ENCODE data around the gene MACROD2.
"Not testable (repeated sequence)": the region's sequence is repeated elsewhere in the genome, so short reads cannot be mapped to it uniquely, and the experiment has no call there.

The MACROD2 gene

DNA sequence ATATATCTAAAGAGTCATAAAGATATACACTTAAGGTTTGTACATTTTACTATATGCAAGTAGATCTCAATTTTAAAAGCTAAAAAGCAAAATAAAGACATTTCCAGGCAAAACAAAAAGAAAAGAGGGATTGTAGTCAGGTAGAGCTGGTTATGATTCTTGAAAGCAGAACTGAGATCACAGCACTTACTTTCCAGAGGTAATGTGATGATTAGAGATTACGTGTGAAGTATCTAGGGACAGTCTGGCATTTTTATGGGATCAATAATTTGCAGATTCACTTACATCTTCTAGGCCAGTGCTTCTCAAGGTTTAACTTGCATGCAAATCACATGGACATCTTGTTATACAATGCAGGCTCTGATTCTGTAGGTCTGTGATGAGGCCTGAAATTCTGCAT is 1982.4 kb downstream of the MACROD2 start:
- FAIRE-seq, result no peak

DNA sequence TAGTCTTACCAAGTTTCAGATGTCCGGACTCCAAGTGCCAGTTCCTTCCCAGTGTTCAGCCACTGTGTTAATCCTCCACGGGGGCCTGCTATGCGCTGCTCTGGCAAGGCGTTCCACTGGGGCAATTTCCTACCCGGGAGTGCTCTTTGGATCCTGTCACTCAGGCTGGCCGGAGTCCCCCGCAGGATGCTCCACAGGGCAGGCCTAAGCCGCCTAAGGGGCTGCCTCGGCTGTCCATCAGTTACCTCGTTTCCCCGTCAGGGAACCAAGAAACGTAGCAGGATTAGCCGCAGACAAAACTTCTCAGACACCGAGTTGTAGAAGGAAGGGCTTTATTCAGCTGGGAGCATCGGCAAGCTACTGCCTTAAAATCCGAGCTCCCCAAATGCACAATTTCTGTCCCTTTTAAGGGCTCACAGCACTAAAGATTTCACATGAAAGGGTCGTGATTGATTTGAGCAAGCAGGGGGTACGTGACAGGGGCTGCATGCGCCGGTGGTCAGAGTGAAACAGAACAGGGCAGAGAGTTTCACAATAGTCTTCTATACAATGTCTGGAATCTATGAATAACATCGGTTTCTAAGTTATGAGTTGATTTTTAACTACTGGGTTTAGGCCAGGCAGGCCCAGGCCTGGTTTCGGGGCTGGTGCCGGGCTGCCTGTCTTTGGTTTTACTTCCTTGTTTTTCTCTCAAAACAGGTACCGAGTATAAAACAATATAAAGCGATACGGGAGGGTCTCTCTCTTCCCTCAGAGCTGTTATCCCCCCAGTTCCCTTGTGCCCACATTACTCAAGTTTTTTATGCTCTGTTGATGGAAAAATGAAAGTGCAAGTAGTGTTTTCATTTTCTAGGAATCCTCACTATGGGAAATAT is 1990.4 kb downstream of the MACROD2 start:
- FAIRE-seq, result not testable (repeated sequence)

GRCh38 chr20:15986690-15987089 is 1991.4 kb downstream of the MACROD2 start:
- FAIRE-seq, result no peak

GRCh38 chr20:15991279-15991678 is 1996.0 kb downstream of the MACROD2 start:
- FAIRE-seq, result no peak

DNA sequence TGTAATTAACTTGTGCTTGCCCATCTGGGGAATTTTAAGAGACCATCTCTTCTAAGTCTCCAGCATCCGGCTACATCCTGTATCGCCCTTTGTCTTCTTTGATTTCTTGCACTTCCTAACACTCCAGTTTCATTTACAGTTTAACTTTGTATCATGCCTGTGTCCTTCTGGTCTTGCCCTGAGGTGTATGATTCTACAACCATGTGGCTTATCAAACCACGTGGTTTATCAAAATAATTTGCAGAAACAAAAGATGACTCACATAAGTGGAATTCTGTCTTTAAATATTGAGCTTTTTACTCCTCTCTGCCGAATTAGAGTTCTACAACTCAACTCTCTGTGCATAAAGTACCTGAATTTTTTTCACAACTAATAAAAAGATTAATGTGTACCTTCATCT is 1997.2 kb downstream of the MACROD2 start:
- FAIRE-seq, result no peak

DNA sequence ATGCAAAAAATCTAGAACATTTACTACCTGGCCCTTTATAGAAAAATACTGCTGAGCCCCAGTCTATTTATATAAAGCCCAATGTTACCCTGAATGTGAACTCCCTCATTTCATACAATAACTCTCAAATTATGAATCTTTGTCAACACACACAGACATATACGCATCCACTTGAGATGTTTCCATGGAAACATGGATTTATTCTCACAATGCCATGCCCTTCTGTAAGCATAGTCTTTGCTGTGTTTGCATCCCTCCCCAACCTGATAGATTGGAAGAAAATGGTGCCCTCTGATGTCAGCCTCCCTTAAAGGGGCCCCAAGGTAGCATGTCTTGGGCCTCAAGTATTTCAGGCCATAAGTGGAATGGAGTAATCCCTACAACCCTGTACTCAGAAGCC is 2004.8 kb downstream of the MACROD2 start:
- no peak for FAIRE-seq

DNA sequence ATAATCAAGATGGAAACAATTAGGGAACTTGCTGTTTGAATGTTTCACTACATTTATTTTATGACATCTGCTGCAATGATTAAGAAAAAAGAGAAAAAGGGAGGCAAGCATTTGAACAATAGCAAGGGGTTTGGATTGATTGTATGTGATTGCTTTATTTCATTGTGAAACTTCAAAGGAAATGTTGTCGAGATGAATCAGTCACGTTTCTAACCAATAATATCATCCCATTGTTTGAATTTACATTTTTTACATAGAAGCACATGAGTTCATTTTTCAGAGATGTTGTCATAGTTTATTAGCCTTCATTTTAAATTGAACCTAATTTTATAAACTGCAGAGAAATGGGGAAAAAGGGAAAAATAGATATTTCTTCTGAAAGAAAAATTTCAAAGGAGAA is 2006.0 kb downstream of the MACROD2 start:
- no peak for FAIRE-seq

DNA sequence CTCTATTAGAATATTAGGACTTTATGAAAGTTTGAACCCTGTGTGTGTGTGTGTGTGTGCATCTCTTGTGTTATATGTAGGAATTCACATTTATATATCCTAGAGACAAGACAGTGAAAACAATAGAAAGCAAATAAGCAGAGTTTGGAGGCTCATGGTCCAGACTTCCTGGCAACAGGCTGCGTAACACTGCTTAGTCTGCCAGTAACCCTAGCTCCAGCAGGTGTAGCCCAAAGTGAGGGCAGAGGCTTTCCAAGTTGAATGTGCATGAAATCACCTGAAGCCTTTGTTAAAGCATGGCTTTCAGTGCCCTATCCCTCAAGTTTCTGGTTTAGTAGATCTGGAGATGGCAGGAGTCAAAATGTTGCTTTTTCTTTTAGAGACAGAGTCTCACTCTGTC is 2008.0 kb downstream of the MACROD2 start:
- FAIRE-seq, result no peak

GRCh38 chr20:16004108-16004854 is 2009.0 kb downstream of the MACROD2 start:
- no peak for FAIRE-seq

GRCh38 chr20:16005021-16005914 is 2010.0 kb downstream of the MACROD2 start:
- FAIRE-seq, result no peak

DNA sequence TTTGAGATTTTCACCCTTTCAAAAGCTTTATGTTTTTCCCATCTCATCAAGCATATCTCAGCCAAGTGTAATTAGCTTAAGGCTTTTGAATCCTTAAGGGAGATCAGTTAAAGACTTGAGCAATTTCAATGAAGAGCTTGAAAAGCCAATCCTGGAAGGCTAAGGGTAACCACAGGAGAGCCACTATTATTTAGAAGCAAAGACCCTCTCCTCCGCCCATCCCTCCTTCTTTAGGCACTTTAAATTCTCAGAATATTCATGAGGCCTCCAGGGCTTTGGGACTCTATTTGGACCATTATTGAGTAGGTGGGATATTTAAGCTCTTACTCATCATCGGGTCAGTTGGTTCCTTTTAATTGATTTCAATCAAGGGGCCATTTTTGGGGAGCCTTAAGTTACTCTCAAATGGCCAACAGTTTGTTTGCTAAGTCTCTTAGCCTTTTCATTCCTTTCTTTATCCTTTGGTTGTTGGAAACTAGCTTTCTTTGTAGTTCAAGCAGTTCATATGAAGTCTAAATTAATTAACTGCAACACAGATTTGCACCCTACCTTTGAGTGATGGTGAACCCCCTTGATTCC is 2010.7 kb downstream of the MACROD2 start:
- FAIRE-seq, result no peak

GRCh38 chr20:16007164-16007563 is 2011.8 kb downstream of the MACROD2 start:
- no peak for FAIRE-seq

- no peak for FAIRE-seq
Measured at GRCh38 chr20:16007962-16008361, 2012.6 kb downstream of the MACROD2 start.

- FAIRE-seq, result no peak
Measured at GRCh38 chr20:16011056-16011455, 2015.7 kb downstream of the MACROD2 start.

- no peak for FAIRE-seq
Measured at GRCh38 chr20:16011519-16011918, 2016.2 kb downstream of the MACROD2 start.

GRCh38 chr20:16012934-16013333 is 2017.6 kb downstream of the MACROD2 start:
- FAIRE-seq, result not testable (repeated sequence)

DNA sequence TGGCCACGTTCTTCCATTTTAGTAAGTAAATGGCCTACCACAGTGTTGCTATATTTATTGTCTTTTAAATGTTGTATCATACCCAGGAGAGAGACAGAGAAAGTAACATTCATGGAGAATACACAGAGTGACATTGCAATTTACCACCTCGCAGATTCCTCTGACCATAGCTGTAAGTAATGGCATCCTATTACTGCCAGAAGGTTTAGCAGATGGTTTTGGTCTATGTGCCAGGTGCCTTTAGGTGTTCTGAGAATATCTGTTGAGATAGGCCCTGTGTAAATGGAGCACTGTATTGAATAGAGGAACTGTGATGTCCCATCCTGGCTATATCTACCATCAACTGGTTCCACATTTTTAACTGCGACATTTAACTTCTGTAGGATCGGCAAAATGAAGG is 2018.3 kb downstream of the MACROD2 start:
- FAIRE-seq, result no peak

DNA sequence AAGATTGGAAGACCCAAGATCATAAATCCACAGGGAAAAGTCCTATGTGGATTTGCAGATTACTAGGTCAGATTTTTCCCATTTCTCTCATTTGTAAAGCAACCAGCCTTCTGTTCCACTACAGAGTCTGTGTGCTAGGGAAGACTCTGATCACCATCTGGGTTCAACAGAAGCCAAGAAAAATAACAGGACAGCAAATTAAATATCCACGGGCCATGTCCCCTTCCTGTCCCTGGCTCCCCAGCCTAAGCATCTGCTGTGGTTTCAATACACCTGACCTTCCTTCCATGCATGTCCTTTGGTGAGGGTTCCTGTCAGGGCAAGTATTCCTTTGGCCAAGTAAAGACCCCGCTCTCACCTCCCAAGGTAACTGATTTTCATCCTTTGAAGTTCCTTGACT is 2019.1 kb downstream of the MACROD2 start:
- FAIRE-seq, result no peak

- FAIRE-seq, result no peak
Measured at GRCh38 chr20:16017656-16018055, 2022.3 kb downstream of the MACROD2 start.

DNA sequence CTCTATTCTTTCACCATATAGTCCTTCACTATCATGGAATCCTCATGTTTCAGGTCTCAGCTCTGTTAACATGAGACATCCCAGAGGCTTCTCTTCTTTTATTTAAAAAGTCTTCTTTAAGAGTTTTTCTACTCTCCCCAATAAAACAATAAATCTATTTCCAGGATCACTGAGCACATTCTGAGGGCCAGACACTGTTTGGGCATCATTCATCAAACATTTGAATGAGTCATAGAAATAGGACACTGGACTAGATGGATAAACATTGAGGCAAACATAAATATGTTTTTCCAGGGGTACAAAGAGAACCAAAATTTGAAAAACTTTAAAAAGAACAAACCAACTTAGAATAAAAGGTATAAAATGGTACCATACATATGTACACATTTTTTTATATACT is 2023.6 kb downstream of the MACROD2 start:
- FAIRE-seq, result no peak

DNA sequence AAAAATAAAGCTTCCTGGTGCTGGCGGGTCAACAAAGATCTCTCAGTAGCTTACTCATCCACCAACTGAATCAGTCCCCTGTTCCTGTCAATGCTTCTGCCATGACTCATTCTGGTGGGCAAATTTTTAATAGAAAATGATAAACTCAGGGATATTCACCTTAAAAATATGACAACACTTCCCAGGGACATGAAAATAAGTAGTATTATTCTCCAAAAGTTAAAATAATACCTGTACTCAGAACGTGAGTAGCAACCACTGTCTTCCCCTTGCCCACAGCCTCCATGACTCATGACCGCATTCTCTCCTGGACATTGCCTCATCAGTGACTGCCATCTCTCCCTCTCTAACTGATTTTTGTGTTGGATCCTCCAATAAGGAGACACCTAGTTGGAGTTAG is 2025.7 kb downstream of the MACROD2 start:
- FAIRE-seq, result no peak

- no peak for FAIRE-seq
Measured at GRCh38 chr20:16025084-16025483, 2029.8 kb downstream of the MACROD2 start.

DNA sequence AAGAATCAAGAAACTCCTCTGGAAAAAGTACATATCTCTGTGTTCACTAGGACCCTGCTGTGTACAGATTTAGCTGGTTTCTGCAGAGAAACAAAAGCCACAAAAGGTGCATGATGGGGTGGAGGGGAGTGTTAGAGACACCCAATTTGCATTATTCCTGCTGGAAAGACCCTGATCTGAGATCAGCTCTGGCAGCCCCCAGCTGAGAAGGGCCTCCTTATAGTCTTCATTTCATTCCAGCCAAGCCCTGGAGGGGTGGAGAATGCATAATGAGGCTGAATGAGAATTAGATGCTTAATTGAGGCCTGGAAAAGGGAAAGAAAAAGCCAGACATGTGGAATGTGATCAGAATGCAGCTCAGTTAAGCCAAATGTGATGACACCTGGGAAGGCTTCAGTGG is 2032.4 kb downstream of the MACROD2 start:
- FAIRE-seq, result no peak

Data from G401.6 (cell line).